HG03025 (cell line): ENCODE data around the gene MOK.

Source experiments
- ATAC-seq: cut with Tn5 transposase; IDR thresholded peaks from one replicate; pipeline ENCODE4 v1.9.1; 2021; ENCODE audit warnings: mild to moderate bottlenecking, moderate library complexity; ENCODE audit not compliant: unreplicated experiment, low FRiP score

The MOK gene

DNA sequence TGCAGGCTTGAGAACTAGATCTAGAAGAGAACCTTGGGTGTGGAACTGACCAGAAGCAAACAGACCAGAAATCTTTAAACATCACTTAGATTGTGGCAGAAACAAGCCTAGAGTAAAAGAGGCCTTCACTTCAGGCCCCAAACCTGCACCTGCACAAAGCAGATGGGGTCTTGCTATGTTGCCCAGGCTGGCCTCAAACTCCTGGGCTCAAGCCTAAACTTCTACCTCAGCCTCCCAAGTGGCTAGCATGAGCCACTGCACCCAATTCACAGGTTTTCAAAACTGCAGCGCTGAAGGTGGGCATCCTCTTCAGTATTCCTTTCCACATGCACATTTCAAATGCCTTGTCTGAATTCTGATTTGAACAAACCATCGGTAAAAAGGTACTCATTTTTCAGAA is 19.9 kb downstream of the MOK start:
- no peak for ATAC-seq

DNA sequence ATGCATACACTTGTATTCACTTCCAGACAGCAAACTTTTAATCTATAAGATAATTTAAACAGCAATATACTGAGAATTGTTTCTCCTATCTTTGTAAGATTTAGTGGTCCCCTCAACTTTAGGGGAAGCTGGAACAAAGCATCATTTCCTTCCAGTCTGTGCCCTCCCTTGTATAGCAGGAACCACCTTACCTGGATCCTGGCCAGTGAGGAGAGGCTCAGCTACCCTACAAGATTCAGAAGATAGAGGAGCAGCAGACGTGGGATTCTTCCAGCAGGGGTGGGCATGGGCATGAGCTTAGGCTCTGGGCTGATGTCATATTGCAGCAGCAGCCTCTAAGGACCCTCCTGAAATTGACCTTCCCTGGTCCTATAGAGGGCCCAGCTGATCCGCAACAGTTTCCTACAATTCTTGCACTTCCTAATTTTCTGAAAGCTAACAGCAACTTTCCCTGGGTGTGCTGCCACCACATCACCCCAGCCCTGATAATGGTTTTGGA is 21.3 kb downstream of the MOK start:
- no peak for ATAC-seq

DNA sequence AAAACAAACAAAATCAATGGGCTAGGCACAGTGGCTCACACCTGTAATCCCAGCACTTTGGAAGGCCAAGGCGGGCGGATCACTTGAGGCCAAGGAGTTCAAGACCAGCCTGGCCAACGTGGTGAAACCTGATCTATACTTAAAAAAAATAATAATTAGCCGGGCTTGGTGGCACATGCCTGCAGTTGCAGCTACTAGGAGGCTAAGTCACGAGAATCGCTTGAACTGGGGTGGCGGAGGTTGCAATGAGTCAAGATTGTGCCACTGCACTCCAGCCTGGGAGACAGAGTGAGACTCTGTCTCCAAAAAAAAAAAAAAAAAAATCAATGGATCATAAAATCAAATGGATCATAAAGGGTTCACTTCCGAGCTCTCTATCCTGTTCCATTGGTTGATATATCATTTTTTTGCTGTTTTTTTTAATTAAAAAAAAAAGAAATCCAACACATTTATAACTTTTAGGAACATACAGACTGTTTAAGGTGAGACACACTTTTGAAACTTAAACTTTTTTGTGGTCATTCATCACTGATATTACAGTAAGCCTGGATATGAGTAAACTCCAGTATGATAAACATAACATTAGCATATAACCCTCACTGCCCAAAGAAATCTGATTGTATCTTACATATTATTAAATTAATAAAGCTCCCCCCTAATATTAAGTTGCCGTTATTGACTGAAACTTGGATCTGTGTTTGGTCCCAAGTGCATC is 22.1 kb downstream of the MOK start:
- no peak for ATAC-seq

DNA sequence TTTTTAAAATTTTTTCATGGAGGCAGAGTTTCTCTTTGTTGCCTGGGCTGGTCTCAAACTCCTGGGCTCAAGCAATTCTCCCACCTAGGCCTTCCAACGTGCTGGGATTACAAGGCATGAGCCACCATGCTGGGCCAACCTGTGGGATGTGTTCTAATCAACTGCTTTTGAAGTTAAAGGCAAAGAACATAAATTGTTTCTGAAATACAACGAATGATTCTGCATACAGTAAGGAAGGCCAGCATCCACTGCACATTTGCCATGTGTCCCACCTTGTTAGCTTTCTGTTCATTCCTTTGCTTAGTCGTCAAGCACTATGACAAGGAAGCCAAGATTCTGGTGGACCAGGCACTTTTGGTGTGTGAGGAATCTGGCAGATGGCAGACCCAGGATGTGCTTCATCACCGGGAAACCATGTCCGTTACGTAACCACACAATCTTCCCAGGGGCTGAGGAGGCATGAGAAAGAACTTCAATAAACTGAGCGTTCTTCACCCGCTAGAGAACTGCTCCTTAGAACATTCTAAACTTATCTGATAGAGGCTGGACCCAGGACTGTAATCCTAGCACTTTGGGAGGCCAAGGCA is 24.5 kb downstream of the MOK start:
- no peak for ATAC-seq

DNA sequence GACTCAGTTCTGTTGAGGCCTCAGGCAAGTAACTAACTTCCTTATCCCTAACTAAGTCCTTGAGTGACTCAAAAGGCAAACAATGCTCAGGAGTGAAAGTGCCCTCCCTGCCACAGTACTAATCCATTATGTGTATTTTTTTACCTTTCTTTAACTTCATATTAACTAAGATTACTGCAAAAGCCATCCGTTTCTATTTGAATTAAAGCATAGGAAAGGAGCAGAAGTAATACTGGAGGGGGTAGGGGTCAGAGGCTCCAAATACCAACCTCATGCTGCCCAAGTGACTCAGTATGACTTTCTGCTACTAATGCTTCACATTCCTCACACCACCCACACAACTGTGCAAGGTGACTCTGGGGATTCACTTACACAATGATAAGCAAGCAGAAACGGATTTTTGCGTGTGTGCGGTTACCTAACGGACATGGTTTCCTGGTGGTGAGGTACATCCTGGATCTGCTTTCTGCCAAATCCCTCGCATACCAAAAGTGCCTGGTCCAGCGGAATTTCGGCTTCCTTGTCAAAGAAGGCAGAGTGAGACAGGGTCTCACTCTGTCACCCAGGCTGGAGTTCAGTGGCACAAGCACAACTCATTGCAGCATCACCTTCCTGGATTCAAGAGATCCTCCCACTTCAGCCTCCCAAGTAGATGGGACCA is 25.1 kb downstream of the MOK start:
- ATAC-seq: no peak

DNA sequence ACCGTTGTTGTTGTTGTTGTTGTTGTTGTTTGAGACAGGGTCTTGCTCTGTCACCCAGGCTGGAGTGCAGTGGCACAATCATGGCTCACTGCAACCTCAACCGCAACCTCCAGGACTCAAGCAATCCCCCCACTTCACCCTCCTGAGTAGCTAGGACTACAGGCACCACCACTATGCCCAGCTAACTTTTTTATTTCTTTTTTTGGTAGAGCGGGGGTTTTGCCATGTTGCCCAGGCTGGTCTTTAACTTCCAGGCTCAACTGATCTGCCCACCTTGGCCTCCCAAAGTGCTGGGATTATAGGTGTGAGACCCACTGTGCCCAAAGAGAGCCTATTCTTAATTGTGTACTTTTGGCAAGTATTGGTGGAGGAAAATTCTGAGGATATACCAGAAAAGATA is 25.7 kb downstream of the MOK start:
- no peak for ATAC-seq

DNA sequence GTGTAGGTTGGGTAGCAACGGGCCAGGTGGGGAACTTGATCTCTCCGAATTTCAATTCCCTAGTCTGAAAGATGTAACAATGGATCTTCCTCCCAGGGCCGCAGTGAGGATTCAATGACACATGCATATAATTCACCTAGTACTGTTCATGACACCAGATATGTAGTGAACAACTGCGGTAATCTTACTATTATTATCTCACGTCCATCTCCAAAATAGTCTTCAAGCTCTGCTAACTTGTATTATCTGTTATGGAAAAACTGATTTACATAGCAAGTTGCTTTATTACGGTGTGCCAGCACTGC is 26.4 kb downstream of the MOK start:
- ATAC-seq: no peak

DNA sequence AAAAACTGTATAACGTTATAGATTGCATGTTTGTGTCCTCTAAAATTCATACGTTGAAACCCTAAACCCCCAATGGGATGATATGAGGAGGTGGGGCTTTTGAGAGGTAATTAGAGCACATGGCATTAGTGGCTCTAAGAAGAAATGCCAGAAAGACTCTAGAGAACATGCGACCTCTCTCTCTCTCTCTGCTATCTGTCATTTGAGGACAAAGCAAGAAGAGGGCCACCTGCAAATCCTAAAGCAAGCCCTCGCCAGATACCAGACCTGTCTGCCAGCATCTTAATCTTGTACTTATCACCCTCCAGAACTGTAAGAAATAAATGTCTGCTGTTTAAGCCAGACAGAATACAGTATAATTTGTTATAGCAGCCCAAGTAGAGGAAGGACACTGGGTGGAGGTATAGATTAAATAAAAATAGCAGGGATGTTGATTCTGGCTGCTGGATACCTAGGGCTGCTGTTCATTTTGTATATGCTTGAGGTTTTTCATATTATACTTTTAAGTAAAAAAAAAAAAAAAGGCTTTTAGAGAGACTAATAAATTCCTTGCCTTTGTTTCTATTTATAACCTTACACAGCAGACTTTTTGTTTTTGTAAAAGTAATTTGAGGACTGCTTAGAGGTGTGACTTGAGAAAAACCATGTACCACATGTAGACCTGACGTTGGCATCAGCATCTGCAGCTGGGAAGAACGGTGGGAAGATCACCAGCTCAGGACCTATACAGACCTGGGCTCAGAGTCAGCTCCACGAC is 26.9 kb downstream of the MOK start:
- no peak for ATAC-seq

DNA sequence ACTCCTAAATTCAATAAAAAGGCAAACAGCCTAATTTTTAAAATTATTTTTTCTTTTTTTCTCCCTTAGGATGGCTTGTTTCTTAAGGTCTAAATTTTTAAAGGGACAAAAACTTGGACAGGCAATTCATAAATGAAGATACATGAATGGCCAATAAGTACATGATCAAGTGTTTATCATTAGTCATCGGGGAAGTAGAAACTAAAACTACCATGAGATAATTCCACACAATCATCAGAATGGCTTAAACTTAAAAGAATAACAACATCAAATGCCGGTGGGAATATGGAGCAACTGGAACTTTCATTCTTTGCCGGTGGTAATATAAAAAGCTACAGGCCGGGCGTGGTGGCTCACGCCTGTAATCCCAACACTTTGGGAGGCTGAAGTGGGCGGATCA is 29.1 kb downstream of the MOK start:
- no peak for ATAC-seq

DNA sequence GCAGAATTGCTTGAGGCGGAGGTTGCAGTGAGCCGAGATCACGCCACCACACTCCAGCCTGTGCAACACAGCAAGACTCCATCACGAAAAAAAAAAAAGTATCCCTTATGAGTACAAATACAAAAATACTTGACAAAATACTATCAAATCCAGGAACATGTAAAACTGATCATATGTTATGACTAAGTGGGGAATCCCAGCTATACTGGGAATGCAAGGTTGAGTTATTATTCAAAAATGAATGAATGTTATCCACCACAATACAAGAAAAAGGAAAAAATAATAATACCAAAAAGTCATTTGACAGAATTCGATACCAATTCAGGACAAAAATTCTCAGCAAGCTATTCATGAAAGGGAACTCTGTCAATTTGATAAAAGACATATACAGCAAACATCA is 32.6 kb downstream of the MOK start:
- ATAC-seq: no peak

DNA sequence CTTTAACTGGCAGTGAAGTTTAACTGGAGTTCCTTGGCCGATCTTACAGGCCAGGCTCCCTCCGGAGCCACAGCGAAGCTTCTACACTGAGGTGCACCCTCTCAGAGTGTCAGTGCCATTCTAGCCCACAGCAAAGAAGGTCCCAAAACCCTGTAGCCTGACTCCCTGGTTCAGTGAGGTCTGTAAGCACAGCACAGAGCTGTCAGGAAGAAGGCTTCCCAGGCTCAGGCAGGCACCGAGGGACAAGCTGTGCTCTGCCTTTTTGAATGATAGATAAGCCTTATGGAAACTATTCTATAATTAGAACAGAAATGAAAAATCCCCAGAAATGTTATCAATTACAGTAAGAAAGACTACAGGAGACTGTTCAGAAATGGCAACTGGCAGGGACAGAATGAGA is 40.2 kb downstream of the MOK start:
- no peak for ATAC-seq

DNA sequence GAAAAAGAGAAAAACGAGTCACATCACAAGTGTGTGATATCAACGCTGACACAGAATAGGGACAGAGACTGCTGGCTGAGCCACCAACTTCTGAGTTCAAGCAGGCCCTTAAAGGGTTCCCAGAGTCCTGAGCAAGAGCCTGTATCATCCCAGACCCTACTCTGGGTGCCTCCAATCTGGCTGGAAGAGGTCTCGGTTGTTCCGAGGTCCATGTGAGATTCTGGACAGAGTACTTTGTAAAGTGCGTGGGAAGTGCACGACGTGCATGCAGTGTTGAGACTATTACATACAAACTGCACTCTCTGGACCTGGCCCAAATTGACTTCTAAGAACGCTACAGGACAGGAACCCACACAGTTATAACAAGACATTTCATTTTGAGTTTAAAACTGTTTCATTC is 40.6 kb downstream of the MOK start:
- ATAC-seq: no peak

DNA sequence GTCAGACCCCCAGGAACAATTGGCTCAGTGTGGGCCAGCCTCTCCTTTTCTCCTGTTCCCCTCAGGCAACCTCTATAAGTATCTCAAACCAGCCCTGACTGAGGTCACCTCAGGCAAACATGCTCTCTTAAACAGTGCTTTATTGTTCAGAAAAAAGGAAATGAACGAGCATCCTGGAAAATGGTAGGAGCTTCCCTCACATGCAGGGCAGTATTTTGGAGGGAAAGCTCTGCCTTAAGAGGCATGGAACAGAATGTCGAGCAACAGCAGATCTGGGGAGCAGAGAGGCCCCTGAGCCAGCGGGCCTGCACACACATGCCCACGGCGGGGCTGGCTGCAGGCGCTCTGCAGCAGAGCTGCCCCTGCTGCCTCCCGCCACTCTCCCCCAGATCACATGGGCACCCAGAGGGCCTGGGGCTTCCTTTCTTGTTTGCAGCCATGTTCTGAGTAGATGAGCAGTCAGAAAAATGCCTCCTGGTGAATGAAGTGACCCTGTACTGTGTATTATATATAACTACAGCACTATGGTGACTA is 42.0 kb downstream of the MOK start:
- no peak for ATAC-seq

DNA sequence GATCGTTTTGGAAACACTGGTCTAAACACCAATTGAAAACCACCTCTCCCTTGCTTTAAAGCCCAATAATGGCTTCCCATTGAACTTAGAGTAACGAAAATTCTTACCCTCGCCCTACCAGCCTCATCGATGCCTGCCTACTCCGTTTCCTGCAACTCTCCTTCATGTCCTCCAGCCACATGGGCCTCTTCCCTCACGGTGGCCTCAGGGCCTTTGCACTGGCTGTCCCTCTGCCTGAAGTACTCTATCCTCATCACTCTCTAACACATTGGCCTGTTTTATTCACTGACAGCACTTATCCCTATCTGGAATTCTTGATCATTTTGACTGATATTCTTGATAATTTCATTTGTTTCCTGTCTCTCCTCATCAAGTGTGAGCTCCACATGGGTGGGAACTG is 46.8 kb downstream of the MOK start:
- no peak for ATAC-seq

DNA sequence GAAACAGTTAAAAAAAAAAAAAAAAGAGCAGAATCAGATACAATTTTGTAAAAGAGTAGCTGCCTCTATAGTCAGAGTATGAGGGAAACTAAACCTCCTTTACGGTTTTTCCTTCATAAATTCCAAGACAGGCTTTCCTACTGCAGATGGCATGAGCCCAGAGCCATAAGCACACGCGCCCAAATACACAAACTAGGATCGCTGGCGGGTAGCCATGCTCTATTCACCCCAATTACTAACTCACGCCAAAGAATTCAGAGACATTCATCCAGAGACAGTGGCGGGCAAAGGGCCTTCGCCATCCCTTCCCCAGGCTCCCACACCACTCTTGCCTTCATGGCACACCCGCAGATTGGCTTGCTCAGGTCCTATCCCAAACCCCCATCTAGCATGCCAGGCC is 48.2 kb downstream of the MOK start:
- no peak for ATAC-seq

DNA sequence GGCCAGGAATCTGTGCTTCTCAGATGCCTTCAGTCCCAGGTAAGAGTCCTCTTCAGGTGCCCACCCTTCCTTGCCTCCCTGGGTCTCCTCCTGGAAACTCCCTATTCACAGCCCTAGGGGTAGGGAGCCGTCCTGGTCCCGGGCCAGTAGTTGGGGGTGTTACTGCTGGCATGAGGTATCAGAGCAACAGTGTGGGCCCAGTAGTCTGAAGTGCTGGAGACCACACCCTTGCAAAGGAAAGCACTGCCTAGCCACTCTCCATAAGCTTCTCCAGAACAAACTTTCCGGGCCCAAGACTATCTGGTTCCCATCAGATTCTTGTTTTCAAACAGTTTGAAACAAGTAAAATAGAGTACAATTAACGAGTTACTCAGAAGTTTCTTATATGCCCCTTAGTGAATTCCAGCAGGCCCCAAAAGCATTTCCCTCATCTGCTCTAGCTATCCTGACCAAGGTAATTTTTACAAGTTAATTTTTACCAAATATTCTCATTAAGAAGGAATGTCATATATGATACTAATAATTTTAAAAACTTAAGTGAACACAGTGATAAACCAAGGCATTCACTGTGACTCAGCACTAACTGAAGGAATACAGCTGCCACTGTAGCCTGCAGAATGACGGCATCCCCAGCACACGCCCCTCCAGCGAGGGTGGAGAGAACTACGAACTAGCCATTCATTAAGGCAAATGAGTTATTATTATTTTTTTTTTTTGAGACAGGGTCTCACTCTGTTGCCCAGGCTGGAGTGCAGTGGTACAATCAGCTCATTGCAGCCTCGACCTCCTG is 49.4 kb downstream of the MOK start:
- ATAC-seq: no peak

DNA sequence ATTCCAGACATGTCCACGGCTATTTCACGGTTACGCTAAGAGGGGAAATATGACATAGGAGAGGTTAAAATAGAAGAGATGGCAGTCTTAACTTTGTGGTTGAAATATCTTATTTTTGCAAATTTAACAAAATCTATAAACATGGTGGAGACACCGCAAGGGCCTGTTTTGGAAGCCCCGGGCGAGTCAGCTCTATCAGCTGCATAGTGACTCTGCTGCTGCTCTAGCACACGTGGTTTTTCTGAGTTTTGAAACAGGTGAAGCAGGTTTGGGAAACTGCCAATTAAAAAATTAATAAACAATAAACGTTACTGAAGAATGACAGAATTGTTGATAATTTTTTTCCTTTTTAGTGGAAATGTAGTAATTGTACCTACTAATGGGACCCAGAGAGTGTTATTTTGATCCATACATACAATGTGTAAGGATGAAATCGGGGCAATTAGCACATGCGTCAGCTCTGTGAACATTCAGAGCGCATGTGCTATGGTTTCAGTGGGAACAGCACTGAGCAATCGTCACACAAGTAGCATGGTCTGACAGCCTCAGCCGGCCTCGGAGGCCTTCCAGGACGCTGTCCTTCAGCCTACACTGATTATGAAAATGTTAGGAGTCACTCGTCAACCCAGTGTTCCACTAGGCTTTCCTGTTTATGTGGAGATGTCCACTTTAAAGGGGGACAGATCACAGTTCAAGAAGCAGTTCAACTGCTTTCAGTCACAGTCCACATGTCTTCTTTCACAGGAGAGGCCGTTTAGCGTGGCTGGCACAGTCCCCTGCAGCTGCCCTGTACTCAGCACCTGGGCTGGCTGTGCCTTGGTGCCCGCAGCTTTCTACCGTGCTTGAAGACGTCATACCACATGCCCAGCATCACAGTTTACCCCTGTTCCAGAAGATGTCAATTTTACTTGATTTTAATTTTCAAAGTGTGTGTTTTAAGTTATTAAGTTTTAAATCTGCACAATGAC is 51.8 kb downstream of the MOK start:
- no peak for ATAC-seq

DNA sequence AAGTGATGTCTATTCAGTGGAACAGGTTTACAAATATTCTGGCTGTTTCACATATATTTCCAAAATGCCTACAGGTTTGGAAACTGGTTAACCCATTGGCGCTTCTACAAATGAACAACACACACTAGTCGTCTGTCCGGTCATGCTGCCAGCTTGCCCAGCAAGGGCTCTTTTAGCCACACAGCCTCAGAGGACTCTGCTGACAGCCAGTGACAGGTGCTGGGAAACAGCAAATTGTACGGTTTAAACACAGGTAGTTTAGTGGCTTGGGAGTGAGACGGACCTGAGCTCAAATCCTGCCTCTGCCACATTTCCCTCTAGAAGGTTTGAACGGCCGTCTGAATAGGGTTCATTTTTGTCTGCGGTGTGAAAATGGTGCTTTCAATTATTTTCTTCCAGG is 53.8 kb downstream of the MOK start:
- ATAC-seq: no peak

DNA sequence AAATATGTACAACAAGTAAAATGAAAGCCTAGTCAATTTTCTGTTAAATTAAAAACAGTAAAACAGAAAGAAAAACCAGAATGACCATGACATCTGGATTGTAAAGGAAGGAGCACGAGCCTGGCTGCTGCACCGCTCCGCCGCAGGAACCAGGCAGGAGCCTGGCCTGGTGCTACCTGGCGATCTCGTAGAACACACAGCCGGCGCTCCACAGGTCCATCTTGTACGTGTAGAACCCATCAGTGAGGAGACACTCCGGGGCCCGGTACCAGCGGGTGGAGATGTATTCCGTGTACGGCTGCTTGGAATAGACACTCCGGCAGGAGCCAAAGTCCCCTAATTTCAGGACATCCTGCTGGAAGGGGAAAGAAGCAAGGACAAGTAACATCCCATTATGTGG is 54.3 kb downstream of the MOK start:
- no peak for ATAC-seq
